ENCODE measurements around the gene NFIA. TPM values are rescaled to one million over a fixed set of nuclear protein-coding genes. Genes with fewer than 3 reads are reported as not detected.

NFIA gene
- total and polyA plus RNA-seq, 2 of the 13 experiments (the other 11 are each of a cell fraction or from before 2014, with no cell fraction given), result 14.7 to 28.5 TPM

DNA sequence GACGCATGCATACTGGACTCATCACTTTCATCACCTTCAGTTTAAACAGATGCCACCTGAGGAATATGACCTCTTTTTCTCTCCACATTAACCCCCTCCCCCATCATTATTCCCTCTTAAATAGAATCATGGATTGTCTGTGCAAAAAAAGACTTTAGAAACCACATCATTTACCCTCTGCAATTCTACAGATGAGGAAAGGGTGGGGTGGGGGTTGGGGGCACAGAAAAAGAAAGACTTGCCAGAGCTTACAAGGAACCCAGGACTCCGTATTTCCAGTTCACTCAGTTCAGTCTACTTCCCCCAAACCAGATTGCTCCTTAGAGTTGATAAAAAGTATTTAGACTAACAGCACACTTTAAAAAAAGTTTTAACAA, 26.2 kb upstream of the NFIA start:
- H3K9me3 ChIP-seq (ENCODE audit: low read length), result no peaks in the 10 kb centered on the region
- peak overlapping the region; percentile 66 to 93 (median 76); a peak in 4 of 6 replicates for H3K4me3 ChIP-seq (replicated peaks in 1 of 3; ENCODE audit: insufficient read depth in 1 of 3, low read depth in 2 of 3, low read length in 3 of 3)
- H2AFZ ChIP-seq (ENCODE audit: low read length), result peak overlapping the region; percentile 55
- no peak overlapping the region for H3K27ac ChIP-seq (ENCODE audit: extremely low read length, insufficient read depth, low read length)
- H3K27me3 ChIP-seq (ENCODE audit: control insufficient read depth in 1 of 2, insufficient read depth in 2 of 2, low read length in 2 of 2), result peaks cover 2 to 30% of the 10 kb centered on the region in 2 experiments; a peak in 4 of 5 replicates
- ChIA-PET POLR2A (interaction anchor here (1.3 kb wide), 1 partner anchor 22 kb away, joined by 5 read pairs; no protein-coding TSS in a partner anchor), CTCF (ENCODE audit: low intra/inter-chr PET ratio, low total read pairs) (no interaction called here)
- no peaks in the 10 kb centered on the region for H3K79me2 ChIP-seq (ENCODE audit: insufficient read depth, low read length)
- TF ChIP-seq CCAR2 (optimal IDR thresholded peaks at IDR 0.05; ENCODE audit: low read depth, low read length), result no peak
- peak; percentile 26 for TF ChIP-seq HNRNPK (IDR thresholded peaks at IDR 0.05; ENCODE audit: low read depth, low read length, poor library complexity, severe bottlenecking)
- DNase-seq (ENCODE audit: low spot score) (no peak), FAIRE-seq (no peak), ATAC-seq (no peak)
- no peaks in the 10 kb centered on the region for H3K36me3 ChIP-seq (replicated peaks in 1 of 2; ENCODE audit: control insufficient read depth in 1 of 2, insufficient read depth in 2 of 2, low read length in 2 of 2)
- H3K9ac ChIP-seq (ENCODE audit: insufficient read depth, low read depth, low read length), result peak overlapping the region; percentile 76; the same call in 1 of the 2 replicates
- in situ Hi-C loops (cut with HindIII; ENCODE audit: extremely low pct_ligation_motif_present, low pct_unique_long_range_greater_than_20kb), result no loop called here
- no TSS peak for BruUV-seq (replicated peaks)
- intact Hi-C loops (cut with micrococcal nuclease; ENCODE audit: unreplicated experiment), result loop anchor here (2.0 to 10.0 kb wide), 4 partner anchors 21 to 799 kb away; no protein-coding TSS in a partner anchor
- 25% methylated on average over 2 of the region's 2 CpGs for WGBS (ENCODE audit: low lambda C conversion rate)
- no peaks in the 10 kb centered on the region for H4K20me1 ChIP-seq (ENCODE audit: insufficient read depth, low read length)
- peaks cover 41% of the 10 kb centered on the region for H3K4me1 ChIP-seq (ENCODE audit: insufficient read depth, low read length)
- H3K4me2 ChIP-seq (ENCODE audit: low read depth, low read length), result peak overlapping the region; percentile 86

DNA sequence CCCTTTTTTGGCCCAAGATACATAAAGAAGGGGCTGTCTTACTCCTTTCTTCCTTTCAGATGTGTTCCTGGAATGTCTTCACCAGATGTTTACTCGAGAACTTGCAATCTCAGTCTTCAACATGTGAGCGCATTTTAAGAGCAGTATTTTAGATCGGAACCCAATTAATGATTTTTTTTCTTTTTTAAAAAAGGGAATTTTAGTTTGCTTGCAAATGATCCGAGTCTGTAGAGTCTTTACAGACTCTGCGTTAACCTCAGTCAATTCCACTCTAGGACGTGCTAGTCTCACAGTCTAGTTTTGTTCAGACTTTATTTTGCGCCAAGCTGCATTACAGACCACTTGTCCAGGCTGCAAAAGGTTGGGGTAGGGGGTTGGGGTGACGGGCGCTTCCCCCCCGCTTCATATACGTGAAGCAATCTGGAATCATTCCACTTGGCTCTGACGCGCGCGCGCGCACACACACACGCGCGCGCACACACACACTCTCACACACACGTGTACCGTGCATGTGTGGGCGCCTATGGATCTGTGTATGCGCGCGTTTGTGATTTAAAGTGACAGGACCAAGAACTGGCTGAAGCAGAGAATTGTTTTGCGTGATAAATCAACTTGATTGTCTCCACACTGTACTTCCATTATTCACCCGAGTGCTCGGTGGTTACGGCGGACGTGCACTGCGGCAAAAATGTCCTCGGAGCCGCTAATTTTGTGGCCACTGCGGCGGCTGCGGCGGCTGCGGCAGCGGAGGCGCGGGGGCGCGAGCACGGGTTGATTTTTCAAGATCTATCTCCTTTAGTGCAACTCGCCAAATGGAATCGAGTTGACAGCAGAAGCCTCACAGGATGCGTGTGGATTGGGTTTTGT, 25.6 kb upstream of the NFIA start:
- Histone ChIP-seq H3K9me3 (ENCODE audit: low read length) (no peaks in the 10 kb centered on the region), H3K4me2 (ENCODE audit: low read depth, low read length) (peak overlapping the region; percentile 86), H3K79me2 (ENCODE audit: insufficient read depth, low read length) (no peaks in the 10 kb centered on the region), H3K4me1 (ENCODE audit: insufficient read depth, low read length) (peaks cover 41% of the 10 kb centered on the region), H2AFZ (ENCODE audit: low read length) (peak overlapping the region; percentile 55), H3K4me3 (replicated peaks in 1 of 3; ENCODE audit: insufficient read depth in 1 of 3, low read depth in 2 of 3, low read length in 3 of 3) (peak overlapping the region; percentile 66 to 93 (median 76)), H3K36me3 (replicated peaks in 1 of 2; ENCODE audit: control insufficient read depth in 1 of 2, insufficient read depth in 2 of 2, low read length in 2 of 2) (no peaks in the 10 kb centered on the region), H3K9ac (ENCODE audit: insufficient read depth, low read depth, low read length) (peak overlapping the region; percentile 76), H4K20me1 (ENCODE audit: insufficient read depth, low read length) (no peaks in the 10 kb centered on the region), H3K27me3 (ENCODE audit: control insufficient read depth in 1 of 2, insufficient read depth in 2 of 2, low read length in 2 of 2) (peaks cover 2 to 27% of the 10 kb centered on the region in 2 experiments; a peak in 4 of 5 replicates), H3K27ac (ENCODE audit: extremely low read length, insufficient read depth, low read length) (peak overlapping the region; percentile 47)
- in situ Hi-C loops (cut with HindIII; ENCODE audit: extremely low pct_ligation_motif_present, low pct_unique_long_range_greater_than_20kb), result no loop called here
- intact Hi-C loops (cut with micrococcal nuclease; ENCODE audit: unreplicated experiment), result loop anchor here (2.0 to 10.0 kb wide), 4 partner anchors 20 to 798 kb away; no protein-coding TSS in a partner anchor
- BruUV-seq (replicated peaks), result TSS peak; percentile 82
- ATAC-seq (peak; percentile 42), DNase-seq (ENCODE audit: low spot score) (no peak), FAIRE-seq (peak; percentile 44)
- 2% methylated on average over 27 of the region's 50 CpGs for WGBS (ENCODE audit: low lambda C conversion rate)
- POLR2A ChIA-PET, result interaction anchor here (1.0 to 1.3 kb wide), 4 partner anchors 21 to 155 kb away, joined by 4 to 6 read pairs (median 4); partner anchors contain the start of gene NFIA
- CTCF ChIA-PET (ENCODE audit: low intra/inter-chr PET ratio, low total read pairs), result no interaction called here
- 0 out of 2 replicates have a peak, but pooled peaks have one; percentile 10 for TF ChIP-seq ZNF746 (CRISPR knock-in tag; IDR thresholded peaks at IDR 0.05)
- TF ChIP-seq, protein P1, sequence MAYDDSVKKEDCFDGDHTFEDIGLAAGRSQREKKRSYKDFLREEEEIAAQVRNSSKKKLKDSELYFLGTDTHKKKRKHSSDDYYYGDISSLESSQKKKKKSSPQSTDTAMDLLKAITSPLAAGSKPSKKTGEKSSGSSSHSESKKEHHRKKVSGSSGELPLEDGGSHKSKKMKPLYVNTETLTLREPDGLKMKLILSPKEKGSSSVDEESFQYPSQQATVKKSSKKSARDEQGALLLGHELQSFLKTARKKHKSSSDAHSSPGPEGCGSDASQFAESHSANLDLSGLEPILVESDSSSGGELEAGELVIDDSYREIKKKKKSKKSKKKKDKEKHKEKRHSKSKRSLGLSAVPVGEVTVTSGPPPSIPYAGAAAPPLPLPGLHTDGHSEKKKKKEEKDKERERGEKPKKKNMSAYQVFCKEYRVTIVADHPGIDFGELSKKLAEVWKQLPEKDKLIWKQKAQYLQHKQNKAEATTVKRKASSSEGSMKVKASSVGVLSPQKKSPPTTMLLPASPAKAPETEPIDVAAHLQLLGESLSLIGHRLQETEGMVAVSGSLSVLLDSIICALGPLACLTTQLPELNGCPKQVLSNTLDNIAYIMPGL (CRISPR knock-in tag; IDR thresholded peaks at IDR 0.05; ENCODE audit: borderline replicate concordance in 1 of 2, low read depth in 1 of 2), result peak in 1 of 2 experiments; percentile 63; a peak in 2 of 4 replicates
- TF ChIP-seq, protein P2, sequence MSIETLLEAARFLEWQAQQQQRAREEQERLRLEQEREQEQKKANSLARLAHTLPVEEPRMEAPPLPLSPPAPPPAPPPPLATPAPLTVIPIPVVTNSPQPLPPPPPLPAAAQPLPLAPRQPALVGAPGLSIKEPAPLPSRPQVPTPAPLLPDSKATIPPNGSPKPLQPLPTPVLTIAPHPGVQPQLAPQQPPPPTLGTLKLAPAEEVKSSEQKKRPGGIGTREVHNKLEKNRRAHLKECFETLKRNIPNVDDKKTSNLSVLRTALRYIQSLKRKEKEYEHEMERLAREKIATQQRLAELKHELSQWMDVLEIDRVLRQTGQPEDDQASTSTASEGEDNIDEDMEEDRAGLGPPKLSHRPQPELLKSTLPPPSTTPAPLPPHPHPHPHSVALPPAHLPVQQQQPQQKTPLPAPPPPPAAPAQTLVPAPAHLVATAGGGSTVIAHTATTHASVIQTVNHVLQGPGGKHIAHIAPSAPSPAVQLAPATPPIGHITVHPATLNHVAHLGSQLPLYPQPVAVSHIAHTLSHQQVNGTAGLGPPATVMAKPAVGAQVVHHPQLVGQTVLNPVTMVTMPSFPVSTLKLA (IDR thresholded peaks at IDR 0.05), result peak; percentile 53
- TF ChIP-seq ZMYM2 (CRISPR knock-in tag; IDR thresholded peaks at IDR 0.05), result no peak
- TF ChIP-seq, protein P3, sequence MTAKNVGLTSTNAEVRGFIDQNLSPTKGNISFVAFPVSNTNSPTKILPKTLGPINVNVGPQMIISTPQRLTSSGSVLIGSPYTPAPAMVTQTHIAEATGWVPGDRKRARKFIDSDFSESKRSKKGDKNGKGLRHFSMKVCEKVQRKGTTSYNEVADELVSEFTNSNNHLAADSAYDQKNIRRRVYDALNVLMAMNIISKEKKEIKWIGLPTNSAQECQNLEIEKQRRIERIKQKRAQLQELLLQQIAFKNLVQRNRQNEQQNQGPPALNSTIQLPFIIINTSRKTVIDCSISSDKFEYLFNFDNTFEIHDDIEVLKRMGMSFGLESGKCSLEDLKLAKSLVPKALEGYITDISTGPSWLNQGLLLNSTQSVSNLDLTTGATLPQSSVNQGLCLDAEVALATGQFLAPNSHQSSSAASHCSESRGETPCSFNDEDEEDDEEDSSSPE (CRISPR knock-in tag; IDR thresholded peaks at IDR 0.05), result 0 out of 2 replicates have a peak, but pooled peaks have one; percentile 33
